Posterior vena cava (tissue), 2 donors: ENCODE data around the gene ITPA. TPM values are rescaled to one million over a fixed set of nuclear protein-coding genes. Genes with fewer than 3 reads are reported as not detected.

Source experiments
- DNase-seq: peaks from one replicate; pipeline ENCODE4 v3.0.0-alpha.2; 2020; ENCODE audit warnings: low spot score
- intact Hi-C, 2 donors: fragments of 100-400 bp; cut with DNase I; formaldehyde crosslinking; loops; one replicate each; pipeline versions ENCODE4 v1.14.1 to v1.14.2; 2022 to 2023
- total RNA-seq, 2 donors: library from RNA; stranded (reverse); fragmentation: NEBNext Ultra II Directional; extraction: Animal tissue kit (Norgen Biotek cat#: 25700); gene quantifications; one replicate each; pipeline ENCODE4 v1.2.1, GENCODE V29; 2021
- donor health status: DM: yes; HTN: yes; CAD: no.
- donor health status: DM: yes; HTN: yes; CAD: no.

Gene ITPA
- total RNA-seq, 2 donors from 2014 or later: 31.1 to 33.7 TPM

GRCh38 chr20:3255728-3256127 is 46.4 kb downstream of the ITPA start:
- intact Hi-C loops: no loop called here
- DNase-seq: no peak

- DNase-seq: no peak
- intact Hi-C loops: no loop called here
Measured at GRCh38 chr20:3258429-3258828, 49.1 kb downstream of the ITPA start.

GRCh38 chr20:3262566-3262965 is 53.3 kb downstream of the ITPA start:
- DNase-seq: no peak
- intact Hi-C loops: no loop called here

DNA sequence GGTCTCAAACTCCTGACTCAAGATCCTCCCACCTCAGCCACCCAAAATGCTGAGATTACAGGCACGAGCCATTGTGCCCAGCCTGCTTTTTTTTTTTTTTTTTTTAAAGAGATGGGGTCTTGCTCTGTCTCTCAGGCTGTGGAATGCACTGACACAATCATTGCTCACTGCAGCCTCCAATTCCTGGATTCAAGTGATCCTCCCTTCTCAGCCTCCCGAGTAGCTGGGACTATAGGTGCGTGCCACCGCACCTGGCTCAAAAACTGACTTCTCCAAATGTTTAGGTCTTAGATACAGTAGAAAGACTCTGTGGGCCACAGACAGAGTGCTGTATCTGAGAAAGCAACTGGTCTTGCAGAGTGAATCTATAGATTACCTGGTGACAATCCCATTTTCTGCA is 60.8 kb downstream of the ITPA start:
- intact Hi-C loops: no loop called here
- DNase-seq: no peak

GRCh38 chr20:3273371-3273770 is 64.1 kb downstream of the ITPA start:
- intact Hi-C loops: no loop called here
- DNase-seq: no peak

Other genes starting within 250 kb of the ITPA start
- under 1 TPM in 1 of 2 donors, not detected in 1; 0.43 TPM for gene GNRH2, start 165.9 kb upstream of the ITPA start, total RNA-seq
- 10 to 100 TPM; 22.4 to 26.2 TPM for gene MRPS26, start 163.4 kb upstream of the ITPA start, total RNA-seq
- gene OXT, start 137.9 kb upstream of the ITPA start, total RNA-seq: not detected
- gene AVP, start 124.8 kb upstream of the ITPA start, total RNA-seq: not detected
- gene FASTKD5, start 49.6 kb upstream of the ITPA start, total RNA-seq: 10 to 100 TPM in 1 of 2 donors, 1 to 10 TPM in 1; 9.2 to 10.6 TPM
- gene UBOX5, start 49.6 kb upstream of the ITPA start, total RNA-seq: 1 to 10 TPM; 5.2 to 6.2 TPM
- gene LZTS3, start 35.9 kb upstream of the ITPA start, total RNA-seq: 1 to 10 TPM; 4.2 to 8.0 TPM
- gene DDRGK1, start 4.8 kb upstream of the ITPA start, total RNA-seq: 10 to 100 TPM; 38.3 to 38.6 TPM
- 1 to 10 TPM in 1 of 2 donors, under 1 TPM in 1; 0.38 to 1.1 TPM for gene SLC4A11, start 29.7 kb downstream of the ITPA start, total RNA-seq
- 10 to 100 TPM; 21.3 to 29.0 TPM for gene DNAAF9, start 198.2 kb downstream of the ITPA start, total RNA-seq